Mesodermal cell (in vitro differentiated cells): ENCODE measurements around the gene PSMD11.

ENCODE experiments used
- H3K27ac ChIP-seq: 2 replicates; pipeline ENCODE4 v1.7.0; 2013; ENCODE audit warnings: mild to moderate bottlenecking, low read depth, low read length, moderate library complexity; ENCODE audit not compliant: severe bottlenecking
- H3K36me3 ChIP-seq: 2 replicates; pipeline ENCODE4 v1.7.1; 2013; ENCODE audit warnings: mild to moderate bottlenecking, low read length, moderate library complexity; ENCODE audit not compliant: control insufficient read depth, insufficient read depth
- H3K4me1 ChIP-seq: one replicate; pipeline ENCODE4 v1.7.1; 2013; ENCODE audit warnings: mild to moderate bottlenecking, low read length; ENCODE audit not compliant: insufficient read depth, control insufficient read depth, poor library complexity, severe bottlenecking
- H3K4me3 ChIP-seq: 2 replicates; pipeline ENCODE4 v1.7.0; 2013; ENCODE audit warnings: low read length, control low read depth, mild to moderate bottlenecking; ENCODE audit not compliant: insufficient read depth, poor library complexity, severe bottlenecking; ENCODE audit errors: extremely low read depth
- H3K9me3 ChIP-seq: 2 replicates; pipeline ENCODE4 v1.7.1; 2013; ENCODE audit warnings: mild to moderate bottlenecking, low read length, moderate library complexity; ENCODE audit not compliant: control insufficient read depth
- WGBS, 2 experiments: methylation state at CpG; one replicate each; pipeline ENCODE4 v1.1.5; 2013; ENCODE audit warnings: missing lambda C conversion rate in 2 of 2; ENCODE audit not compliant: insufficient coverage in 2 of 2; 5-methylcytosine and 5-hydroxymethylcytosine counted together

PSMD11 gene

DNA sequence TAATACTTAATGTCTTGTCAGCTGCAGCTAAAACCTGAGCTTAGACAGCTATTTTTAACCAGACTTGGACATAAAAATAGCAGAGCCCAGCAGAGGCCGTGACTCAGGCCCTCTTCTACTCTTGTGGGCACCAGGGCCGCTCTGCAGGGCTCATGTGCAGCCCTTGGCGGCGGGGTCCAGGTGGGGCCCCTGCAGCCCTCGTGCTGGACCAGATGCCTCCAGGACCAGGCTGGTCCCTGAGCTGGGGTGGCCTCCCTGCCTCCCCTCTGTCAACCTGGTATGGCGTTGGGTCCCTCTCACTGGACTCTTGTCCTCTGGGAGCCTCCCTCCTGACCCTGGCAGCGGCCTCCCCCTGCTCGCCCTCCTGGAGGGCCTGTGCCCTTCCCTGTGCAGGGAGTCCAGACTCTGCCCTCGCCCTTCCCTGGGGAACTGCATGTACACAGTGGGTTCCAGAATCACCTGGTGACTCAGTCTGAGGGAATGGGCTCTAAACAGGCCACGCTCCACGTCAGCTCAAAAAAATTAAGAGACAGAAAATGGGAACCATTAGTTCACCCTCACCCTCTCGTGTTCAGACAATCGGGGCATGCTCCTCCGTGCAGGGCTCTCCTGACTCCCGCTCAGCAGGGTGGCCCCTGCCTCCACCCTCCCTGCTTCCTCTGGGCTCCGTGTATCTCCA is 52.2 kb downstream of the PSMD11 start:
- H3K4me3 ChIP-seq, result no peak overlapping the region
- WGBS, 2 experiments, result 88 to 97% methylated on average over 13 to 15 of the region's 16 CpGs
- no peaks in the 10 kb centered on the region for H3K36me3 ChIP-seq
- no peaks in the 10 kb centered on the region for H3K9me3 ChIP-seq
- no peak overlapping the region for H3K27ac ChIP-seq
- H3K4me1 ChIP-seq, result peaks cover 16% of the 10 kb centered on the region

DNA sequence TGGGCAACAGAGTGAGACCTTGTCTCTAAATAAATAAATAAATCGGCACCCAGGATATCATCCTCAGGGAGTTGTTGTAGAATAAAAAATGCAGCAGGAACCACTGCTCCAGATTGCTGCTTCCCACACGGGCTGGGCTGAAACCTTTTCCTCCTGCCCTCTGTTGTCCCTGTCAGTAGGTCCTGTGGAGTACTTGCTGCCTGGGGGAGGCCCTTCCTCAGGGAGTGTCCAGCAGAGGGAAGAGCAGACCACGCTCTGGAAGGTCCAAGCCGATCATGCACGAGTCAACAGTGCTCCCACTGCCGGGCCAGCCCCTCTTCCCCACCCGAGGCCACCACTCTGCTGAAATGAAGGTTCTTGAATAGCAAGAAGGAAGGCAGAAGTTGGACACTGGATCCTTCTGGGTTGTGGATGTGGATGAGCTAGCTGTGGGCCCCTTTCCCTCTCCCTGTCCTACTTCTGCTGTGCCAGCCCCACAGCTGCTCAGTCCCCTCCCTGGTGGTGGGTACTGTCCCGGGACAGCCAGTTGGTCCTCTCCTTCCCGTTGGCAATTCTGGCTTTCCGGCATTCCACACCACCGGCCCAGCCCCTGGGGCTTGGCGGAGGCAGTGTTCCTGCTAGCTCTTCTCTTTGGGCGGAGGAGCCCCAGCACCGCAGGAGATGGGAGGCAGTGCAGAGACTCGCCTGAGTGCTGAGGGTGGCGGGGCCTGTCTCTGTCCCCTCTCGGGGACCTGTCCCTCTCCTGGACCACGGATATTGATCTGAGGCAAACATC is 53.3 kb downstream of the PSMD11 start:
- H3K4me3 ChIP-seq, result no peak overlapping the region
- H3K4me1 ChIP-seq, result peaks cover 12% of the 10 kb centered on the region
- no peaks in the 10 kb centered on the region for H3K36me3 ChIP-seq
- no peaks in the 10 kb centered on the region for H3K9me3 ChIP-seq
- no peak overlapping the region for H3K27ac ChIP-seq
- WGBS, 2 experiments, result 88 to 89% methylated on average over 13 to 14 of the region's 18 CpGs

DNA sequence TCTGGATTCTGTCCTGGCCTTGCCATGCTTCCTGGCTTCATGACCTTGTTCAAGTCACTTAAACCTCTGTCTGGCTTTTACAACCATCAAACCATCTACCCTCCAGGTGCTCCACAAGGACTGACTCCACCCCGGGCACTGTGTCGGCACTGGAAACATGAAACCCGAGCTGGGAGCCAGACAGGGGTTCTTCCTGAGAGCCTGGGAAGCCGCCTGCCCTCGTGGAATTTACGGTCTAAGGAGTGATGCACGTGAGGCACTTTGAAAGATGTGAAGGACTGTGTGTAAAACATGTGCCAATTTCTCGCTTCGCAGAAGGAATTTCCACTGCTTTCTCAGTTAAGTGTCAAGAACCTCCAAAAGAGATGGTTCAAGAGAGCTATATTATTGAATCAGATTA is 54.1 kb downstream of the PSMD11 start:
- WGBS, 2 experiments, result 64 to 66% methylated on average over 7 to 8 of the region's 9 CpGs
- H3K9me3 ChIP-seq, result no peaks in the 10 kb centered on the region
- H3K36me3 ChIP-seq, result no peaks in the 10 kb centered on the region
- H3K27ac ChIP-seq, result no peak overlapping the region
- H3K4me3 ChIP-seq, result no peak overlapping the region
- H3K4me1 ChIP-seq, result peaks cover 20% of the 10 kb centered on the region

DNA sequence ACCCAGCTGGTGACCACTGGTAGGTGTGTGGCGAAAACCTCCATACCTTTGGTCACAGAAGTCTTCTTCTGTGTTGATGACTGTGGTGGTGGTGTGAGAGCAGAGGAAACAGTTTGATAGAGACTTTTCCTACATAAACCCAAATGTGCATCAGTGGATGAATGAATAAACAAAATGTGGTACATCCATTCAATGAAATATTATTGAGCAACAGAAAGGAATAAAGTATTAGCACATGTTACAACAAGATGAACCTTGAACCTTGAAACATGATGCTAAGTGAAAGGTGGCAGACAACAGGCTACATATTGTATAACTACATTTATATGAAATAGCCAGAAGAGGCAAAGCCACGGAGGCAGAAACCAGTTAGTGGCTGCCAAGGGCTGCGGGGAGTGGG is 57.7 kb downstream of the PSMD11 start:
- Histone ChIP-seq H3K4me1 (peaks cover 22% of the 10 kb centered on the region), H3K9me3 (no peaks in the 10 kb centered on the region), H3K4me3 (no peak overlapping the region), H3K27ac (no peak overlapping the region), H3K36me3 (no peaks in the 10 kb centered on the region)
- WGBS, 2 experiments, result 93 to 100% methylated on average over 2 of the region's 3 CpGs

DNA sequence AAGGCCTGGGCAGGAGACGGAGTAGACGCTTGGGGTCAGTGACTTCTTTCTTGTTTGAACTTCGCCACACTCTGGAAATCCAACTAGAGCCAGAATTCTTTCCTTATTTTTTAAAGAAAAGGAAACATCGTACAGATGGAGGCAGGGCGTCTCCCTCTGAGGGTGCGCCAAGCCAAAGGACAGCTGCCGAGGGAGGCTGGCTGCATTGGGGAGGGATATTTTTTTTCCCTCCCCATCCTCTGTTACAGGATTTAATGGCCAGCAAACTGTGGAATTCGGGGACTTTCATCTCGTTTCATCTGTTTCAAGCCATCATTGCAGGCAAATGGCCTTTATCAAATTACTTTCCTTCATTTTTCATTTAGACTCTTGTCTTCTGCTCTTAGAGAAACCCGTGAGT is 58.4 kb downstream of the PSMD11 start:
- 93 to 94% methylated on average over 6 of the region's 10 CpGs for WGBS, 2 experiments
- Histone ChIP-seq H3K9me3 (no peaks in the 10 kb centered on the region), H3K4me1 (peaks cover 22% of the 10 kb centered on the region), H3K4me3 (no peak overlapping the region), H3K36me3 (no peaks in the 10 kb centered on the region), H3K27ac (no peak overlapping the region)

DNA sequence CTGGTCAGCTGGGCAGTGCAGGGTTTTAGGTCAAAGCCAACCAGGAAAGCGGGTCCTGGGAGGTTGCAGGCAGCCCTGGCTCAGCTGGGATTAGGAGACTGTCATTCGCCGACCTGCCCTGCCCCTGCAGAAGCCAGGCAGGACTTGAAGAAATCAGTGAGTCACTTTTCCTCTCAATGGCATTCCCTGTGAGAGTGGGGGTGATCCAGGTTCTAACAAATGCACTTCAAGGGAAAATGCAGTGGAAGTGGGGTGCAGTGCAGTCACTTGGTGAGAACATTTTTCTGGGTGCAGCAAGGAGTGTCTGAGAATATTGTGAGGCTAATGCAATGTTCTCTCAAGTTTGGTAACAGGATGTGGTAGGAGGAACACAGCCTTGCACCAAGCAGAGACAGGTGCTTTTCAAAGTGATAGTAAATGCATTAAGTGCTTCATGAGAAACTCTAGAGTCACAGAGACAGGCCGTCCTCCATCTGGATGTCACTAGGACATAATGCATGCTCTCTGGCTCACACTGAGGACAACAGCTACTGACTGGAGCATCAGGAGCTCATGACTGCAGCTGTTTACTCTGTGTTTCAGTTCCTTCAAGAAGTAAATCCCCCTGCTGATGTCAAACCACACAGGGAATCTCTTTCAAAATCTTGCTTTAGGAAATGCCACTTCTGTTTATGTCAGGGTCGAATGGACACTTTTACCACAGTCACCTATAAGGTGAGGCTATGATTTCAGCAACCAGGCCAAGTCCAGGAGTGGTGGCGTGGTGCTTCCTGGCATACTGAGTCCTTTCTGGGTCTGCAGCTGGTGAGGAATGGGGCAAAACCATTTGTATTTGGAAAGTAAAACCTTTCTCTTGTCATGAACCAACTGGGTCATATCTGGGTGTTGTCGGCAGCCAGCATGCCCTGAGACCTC is 59.2 kb downstream of the PSMD11 start:
- H3K27ac ChIP-seq, result no peak overlapping the region
- no peaks in the 10 kb centered on the region for H3K9me3 ChIP-seq
- H3K4me1 ChIP-seq, result peaks cover 22% of the 10 kb centered on the region
- H3K36me3 ChIP-seq, result no peaks in the 10 kb centered on the region
- WGBS, 2 experiments, result 79 to 88% methylated on average over 6 to 7 of the region's 7 CpGs
- no peak overlapping the region for H3K4me3 ChIP-seq

DNA sequence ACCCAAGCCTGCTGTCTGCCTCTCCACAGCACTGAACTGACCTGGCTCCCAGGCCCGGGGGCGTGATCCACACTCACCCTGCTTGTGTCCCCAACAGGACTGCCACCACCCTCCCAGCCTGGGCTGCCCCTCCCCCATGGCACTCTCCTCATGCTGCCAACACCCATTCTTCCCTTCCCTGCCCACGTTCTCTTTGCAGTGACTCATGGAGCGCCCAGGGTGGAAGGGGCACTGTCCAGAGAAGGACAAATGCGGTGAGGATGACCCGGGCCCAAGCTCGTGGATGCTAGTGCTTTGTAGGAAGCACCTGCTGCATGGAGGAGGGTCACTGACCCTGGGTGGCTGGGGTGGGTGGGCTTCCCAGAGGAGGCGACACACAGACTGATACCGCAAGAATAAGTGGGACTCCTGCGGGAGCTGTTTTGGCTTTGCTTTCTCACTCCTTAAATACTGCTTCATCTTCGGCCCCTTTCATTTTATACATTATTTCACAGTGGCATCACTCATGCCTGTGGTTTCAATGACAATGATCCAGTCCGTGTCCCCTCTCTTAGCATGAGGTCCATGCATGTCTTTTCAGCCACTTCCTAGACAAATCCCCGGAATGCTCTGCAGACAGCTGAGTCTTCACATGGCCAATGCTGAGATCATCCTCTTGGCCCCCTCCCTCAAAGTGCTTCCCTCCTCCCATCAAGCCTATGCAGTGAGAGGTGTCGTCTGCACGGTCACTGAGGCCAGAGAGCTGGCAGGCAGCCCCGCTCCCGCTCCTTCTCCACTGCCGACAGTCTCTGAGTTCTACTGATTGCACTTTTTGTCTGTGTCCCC is 60.1 kb downstream of the PSMD11 start:
- H3K4me3 ChIP-seq, result no peak overlapping the region
- H3K9me3 ChIP-seq, result no peaks in the 10 kb centered on the region
- H3K27ac ChIP-seq, result no peak overlapping the region
- no peaks in the 10 kb centered on the region for H3K36me3 ChIP-seq
- 76 to 82% methylated on average over 12 to 16 of the region's 18 CpGs for WGBS, 2 experiments
- H3K4me1 ChIP-seq, result peaks cover 22% of the 10 kb centered on the region

DNA sequence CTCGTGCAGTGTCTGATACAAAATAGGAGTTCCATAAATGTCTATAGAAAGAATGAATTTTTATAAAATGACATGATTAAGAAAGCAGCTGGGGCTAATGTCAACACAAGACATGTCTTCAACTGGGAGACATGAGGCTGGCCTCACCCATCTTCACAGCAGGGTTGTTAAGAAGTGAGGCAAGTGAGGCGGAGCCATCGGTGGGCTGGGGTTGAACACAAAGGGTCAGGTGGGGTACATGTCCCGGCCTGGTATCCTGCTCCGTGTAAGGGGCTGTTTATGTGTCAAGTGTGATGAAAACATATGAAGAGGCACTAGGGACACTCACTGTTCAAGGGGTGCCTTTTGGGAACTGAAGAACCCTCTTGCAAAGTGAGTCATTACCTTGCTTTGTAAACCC is 64.6 kb downstream of the PSMD11 start:
- 93 to 95% methylated on average over 3 to 5 of the region's 5 CpGs for WGBS, 2 experiments
- Histone ChIP-seq H3K36me3 (no peaks in the 10 kb centered on the region), H3K27ac (no peak overlapping the region), H3K4me3 (no peak overlapping the region), H3K9me3 (no peaks in the 10 kb centered on the region), H3K4me1 (peaks cover 8% of the 10 kb centered on the region)

DNA sequence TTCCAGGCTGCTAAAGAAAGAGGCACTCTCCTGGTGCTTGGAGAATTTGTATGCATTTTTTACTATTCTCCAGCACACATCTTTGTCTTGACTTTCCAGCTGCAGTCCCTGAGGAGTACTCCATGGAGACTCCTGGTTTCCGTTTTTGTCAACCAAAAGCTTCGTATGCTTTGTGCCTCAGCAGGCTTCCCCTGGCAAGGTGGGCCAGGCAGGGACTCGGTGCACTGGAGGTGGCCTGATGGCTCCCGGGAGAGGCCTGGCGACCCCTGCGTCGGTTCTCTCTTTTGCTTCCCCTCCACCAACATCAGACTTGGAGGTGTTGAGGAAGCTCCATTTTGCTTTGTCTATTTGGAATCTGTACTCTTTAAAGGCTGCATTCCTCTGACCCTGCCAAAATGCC is 66.2 kb downstream of the PSMD11 start:
- no peaks in the 10 kb centered on the region for H3K9me3 ChIP-seq
- H3K27ac ChIP-seq, result no peak overlapping the region
- WGBS, 2 experiments, result 83 to 87% methylated on average over 2 to 3 of the region's 7 CpGs
- H3K36me3 ChIP-seq, result no peaks in the 10 kb centered on the region
- H3K4me1 ChIP-seq, result peaks cover 7% of the 10 kb centered on the region
- H3K4me3 ChIP-seq, result no peak overlapping the region

DNA sequence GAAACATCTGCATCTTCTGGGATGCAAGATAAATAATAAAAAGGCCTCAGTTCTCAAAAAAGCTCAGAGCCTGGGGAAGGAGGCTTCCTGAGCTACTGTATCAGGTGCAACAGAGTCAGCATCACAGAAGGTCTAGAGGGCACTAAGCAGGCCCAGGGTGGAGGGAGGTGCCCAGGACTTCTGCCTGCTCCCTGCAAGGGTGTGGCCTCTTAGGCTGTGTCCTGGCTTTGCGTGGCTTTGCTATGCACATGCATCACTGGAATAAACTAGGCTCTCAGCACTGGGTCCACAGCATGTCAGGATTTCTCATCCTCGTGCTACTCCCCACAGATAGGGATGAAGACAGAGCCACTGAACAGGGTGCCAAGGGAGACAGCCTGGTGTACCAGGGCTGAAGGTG is 68.0 kb downstream of the PSMD11 start:
- H3K27ac ChIP-seq, result no peak overlapping the region
- WGBS, 2 experiments, result 89 to 96% methylated on average over 2 of the region's 2 CpGs

More for the DNA sequence above, 68.0 kb downstream of the PSMD11 start:
- Histone ChIP-seq H3K36me3 (no peaks in the 10 kb centered on the region), H3K4me3 (no peak overlapping the region), H3K9me3 (no peaks in the 10 kb centered on the region), H3K4me1 (peaks cover 10% of the 10 kb centered on the region)
